ENCODE measurements around the gene RIF1.
A peak's percentile ranks its signal among the peaks of the same experiment; 100 is the strongest.
"Not testable (repeated sequence)": the region's sequence is repeated elsewhere in the genome, so short reads cannot be mapped to it uniquely, and the experiment has no call there.

The RIF1 gene

DNA sequence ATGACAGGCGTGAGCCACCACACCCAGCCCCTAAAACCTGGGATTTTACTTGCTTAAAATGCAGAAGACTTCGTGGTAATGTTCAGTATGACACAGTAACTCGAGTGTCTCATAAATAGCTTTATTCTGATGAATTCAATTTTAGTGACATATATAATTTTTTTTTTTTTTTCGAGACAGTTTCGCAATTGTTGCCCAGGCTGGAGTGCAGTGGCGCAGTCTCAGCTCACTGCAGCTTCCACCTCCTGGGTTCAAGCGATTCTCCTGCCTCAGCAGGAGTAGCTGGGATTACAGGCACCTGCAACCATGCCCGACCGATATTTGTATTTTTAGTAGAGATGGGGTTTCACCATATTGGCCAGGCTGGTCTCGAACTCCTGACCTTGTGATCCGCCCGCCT, 12.0 kb downstream of the RIF1 start:
- DNase-seq (ENCODE audit: extremely low read depth in 1 of 2, low read depth in 1 of 2): not testable (repeated sequence)

GRCh38 chr2:151422917-151423439, 13.3 kb downstream of the RIF1 start:
- no peak for DNase-seq (ENCODE audit: extremely low read depth in 1 of 2, low read depth in 1 of 2)

DNA sequence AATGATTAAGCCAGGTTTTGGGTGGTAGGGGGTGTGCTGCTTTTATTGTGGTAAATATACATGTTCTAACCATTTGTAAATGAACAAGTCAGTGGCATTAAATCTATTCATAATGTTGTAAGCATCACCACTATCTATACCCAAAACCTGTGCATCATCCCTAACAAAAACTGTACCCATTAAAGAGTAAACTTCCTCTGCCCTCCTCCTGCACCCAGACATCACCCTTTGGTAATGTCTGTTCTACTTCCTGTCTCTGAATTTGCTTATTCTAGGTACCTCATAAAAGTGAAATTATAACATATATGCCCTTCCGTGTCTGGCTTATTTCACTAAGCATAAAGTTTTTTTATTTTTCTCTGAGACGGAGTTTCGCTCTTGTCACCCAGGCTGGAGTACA, 14.1 kb downstream of the RIF1 start:
- no peak for DNase-seq (ENCODE audit: extremely low read depth in 1 of 2, low read depth in 1 of 2)

GRCh38 chr2:151437630-151438029, 27.9 kb downstream of the RIF1 start:
- no peak for DNase-seq (ENCODE audit: extremely low read depth in 1 of 2, low read depth in 1 of 2)

GRCh38 chr2:151438506-151438905, 28.8 kb downstream of the RIF1 start:
- DNase-seq (ENCODE audit: extremely low read depth in 1 of 2, low read depth in 1 of 2): no peak

DNA sequence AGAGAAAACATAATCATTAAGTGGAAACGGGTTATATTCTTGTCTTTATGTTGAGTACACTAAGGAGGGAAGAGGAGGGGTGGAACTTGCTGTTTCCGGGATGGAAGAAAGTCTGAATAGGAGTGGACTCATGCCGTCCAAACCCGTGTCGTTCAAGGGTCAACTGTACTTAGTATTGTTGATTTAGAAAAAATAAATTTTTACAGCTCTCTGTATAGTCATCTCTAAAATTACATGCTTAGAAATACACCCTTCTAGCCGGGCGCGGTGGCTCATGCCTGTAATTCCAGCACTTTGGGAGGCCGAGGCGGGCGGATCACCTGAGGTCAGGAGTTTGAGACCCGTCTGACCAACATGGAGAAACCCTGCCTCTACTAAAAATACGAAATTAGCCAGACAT, 29.4 kb downstream of the RIF1 start:
- DNase-seq (ENCODE audit: extremely low read depth in 1 of 2, low read depth in 1 of 2): no peak

GRCh38 chr2:151459358-151459757, 49.7 kb downstream of the RIF1 start:
- DNase-seq (ENCODE audit: extremely low read depth in 1 of 2, low read depth in 1 of 2): no peak

DNA sequence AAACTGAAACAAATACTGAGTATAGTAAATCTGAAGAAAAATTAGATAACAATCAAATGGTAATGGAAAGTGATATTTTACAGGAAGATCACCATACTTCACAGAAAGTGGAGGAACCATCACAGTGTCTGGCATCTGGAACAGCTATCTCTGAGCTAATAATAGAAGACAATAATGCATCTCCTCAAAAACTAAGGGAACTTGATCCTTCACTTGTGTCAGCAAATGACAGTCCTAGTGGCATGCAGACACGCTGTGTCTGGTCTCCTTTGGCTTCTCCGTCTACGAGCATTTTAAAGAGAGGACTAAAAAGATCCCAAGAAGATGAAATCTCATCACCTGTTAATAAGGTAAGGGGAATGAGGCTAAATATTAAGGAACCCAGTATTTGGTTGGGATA, 56.1 kb downstream of the RIF1 start:
- no peak for DNase-seq (ENCODE audit: extremely low read depth in 1 of 2, low read depth in 1 of 2)

DNA sequence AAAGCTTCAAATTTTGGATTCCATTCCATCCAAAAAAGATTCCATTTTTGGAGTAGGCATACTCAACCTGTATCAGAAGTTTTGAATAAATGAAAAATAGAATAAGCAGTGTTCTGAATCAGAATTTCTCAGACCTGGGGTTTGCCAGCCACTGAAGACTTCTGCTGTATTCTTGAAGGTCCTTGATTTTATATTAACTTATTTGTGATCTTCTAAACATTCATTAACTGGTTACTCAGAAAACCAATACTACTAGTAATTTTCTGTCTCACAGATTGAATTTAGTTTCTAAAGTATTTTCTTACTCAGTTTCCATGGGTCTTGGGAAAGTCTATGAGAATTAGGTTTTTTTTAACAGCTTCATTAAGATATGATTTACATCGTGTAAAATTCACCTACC, 60.9 kb downstream of the RIF1 start:
- DNase-seq (ENCODE audit: extremely low read depth in 1 of 2, low read depth in 1 of 2): no peak

- DNase-seq (ENCODE audit: extremely low read depth in 1 of 2, low read depth in 1 of 2): no peak
These were observed 63.3 kb downstream of the RIF1 start for GRCh38 chr2:151472966-151473365.

DNA sequence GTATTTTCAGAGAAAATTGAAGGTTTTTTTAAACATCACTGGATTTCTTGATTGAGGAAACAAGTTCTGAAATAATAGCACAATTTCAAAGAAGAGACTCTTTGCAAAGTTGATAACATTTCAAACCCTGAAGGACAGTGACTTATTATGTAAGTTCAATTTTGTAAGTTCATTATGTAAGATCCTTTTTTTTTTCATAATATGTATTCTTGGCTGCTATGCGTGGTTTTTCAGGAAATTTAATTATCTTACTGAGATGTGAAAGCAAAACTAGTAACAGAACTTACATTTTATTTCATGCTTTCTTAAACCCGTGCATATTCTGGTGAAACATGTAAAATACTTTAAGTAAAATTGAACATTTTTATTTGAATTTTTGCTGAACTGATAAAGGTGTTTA, 65.4 kb downstream of the RIF1 start:
- DNase-seq (ENCODE audit: extremely low read depth in 1 of 2, low read depth in 1 of 2): no peak

- DNase-seq (ENCODE audit: extremely low read depth in 1 of 2, low read depth in 1 of 2): no peak
These were observed 66.6 kb downstream of the RIF1 start for GRCh38 chr2:151476287-151476686.

- DNase-seq (ENCODE audit: extremely low read depth in 1 of 2, low read depth in 1 of 2): no peak
These were observed 68.3 kb downstream of the RIF1 start for GRCh38 chr2:151478011-151478410.

DNA sequence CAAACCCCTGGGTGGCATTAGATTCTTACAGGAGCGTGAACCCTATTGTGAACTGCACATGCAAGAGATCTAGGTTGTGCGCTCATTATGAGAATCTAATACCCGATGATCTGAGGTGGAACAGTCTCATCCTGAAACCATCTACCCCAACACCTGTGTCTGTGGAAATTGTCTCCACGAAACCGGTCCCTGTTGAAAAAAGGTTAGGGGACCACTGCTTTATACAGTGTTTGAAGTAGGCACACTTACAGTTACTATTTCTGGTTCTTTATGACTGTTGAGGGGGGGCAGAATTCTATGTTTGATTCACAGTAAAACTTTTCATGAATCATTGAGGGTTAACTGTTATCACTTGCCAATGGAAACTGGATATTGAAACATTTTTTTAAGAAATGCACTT, 72.0 kb downstream of the RIF1 start:
- peak in 1 of 2 donors; percentile 32 for DNase-seq (ENCODE audit: extremely low read depth in 1 of 2, low read depth in 1 of 2)

DNA sequence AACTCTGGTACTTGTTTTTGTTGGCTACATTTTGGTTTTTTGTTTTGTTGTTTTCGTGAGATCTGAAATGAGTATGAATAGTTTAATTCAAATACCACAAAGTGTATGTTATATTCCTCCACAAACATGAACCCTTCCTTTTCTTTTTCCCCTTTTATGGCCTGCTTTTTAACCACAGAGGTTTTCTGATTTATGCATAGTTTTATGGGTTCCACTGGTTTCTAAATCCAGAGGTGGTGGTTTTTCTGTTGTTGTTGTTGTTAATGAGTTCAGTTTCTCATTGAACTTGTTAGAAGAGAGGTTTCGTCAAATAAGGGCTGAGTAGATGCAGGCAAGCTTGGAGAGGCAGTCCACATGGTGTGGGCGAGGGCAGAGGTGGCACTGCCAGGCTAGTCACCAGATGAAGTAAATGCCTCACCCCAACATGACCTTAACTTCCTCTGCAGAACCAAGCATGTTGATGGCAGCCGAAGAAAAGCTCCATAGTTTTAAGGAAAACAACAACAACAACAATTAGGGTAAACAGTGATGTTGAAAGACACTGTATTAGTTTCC, 72.5 kb downstream of the RIF1 start:
- no peak for DNase-seq (ENCODE audit: extremely low read depth in 1 of 2, low read depth in 1 of 2)

- DNase-seq (ENCODE audit: extremely low read depth in 1 of 2, low read depth in 1 of 2): no peak
These were observed 73.8 kb downstream of the RIF1 start for GRCh38 chr2:151483546-151483945.

DNA sequence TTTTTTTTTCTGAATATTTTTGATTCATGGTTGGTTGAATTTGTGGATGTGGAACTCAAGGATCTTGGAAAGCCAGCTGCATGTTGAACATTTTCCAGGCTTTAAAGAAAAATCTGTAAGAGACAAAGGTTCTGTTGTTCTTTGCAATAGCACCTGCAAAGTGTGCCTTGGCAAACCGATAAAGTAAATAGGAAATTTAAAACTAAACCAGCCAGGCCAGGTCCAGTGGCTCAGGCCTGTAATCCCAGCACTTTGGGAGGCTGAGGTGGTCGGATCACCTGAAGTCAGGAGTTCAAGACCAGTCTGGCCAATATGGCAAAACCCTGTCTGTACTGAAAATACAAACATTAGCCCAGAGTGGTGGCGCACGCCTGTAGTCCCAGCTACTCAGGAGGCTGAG, 74.4 kb downstream of the RIF1 start:
- no peak for DNase-seq (ENCODE audit: extremely low read depth in 1 of 2, low read depth in 1 of 2)

GRCh38 chr2:151486053-151486452, 76.4 kb downstream of the RIF1 start:
- DNase-seq (ENCODE audit: extremely low read depth in 1 of 2, low read depth in 1 of 2): no peak

DNA sequence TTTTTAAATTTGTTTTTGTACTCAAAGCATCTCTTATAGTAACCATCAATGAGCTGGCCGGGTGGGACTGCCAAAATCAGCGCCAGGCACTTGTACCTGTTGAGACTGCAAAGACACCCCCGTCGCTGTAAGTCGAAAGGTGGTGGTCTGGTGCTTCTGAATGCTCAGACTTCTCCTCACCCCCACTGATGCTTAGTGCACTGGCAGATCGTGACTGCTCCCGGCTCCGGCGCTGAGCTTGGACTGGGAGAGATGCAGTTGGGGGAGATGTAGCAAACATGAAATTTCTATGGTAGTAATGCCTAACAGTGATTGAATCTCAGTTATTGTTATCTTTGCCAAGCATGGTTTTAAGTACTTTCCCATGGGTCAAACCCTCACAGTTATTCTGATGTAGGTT, 80.6 kb downstream of the RIF1 start:
- no peak for DNase-seq (ENCODE audit: extremely low read depth in 1 of 2, low read depth in 1 of 2)

- DNase-seq (ENCODE audit: extremely low read depth in 1 of 2, low read depth in 1 of 2): no peak
These were observed 81.8 kb downstream of the RIF1 start for GRCh38 chr2:151491496-151491895.

DNA sequence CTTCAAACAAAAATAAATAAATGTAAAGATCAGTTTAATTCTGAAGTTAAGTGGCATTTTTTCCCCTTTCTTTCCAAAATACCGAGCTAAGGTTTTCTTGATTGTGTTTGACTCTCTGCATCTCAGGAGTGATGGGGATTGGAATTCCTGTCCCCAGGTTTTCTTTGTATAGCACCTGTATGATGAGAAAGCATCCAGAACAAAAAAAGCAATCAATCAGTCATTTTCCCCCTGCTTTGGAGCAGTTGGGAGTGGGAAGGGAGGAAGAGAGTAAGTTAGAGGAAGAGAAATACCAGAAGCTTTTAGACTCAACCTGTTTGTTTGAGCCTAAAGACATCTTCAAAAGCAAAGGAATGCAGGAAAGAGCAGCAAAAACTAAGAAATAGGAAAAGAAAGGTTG, 88.5 kb downstream of the RIF1 start:
- no peak for DNase-seq (ENCODE audit: extremely low read depth in 1 of 2, low read depth in 1 of 2)

DNA sequence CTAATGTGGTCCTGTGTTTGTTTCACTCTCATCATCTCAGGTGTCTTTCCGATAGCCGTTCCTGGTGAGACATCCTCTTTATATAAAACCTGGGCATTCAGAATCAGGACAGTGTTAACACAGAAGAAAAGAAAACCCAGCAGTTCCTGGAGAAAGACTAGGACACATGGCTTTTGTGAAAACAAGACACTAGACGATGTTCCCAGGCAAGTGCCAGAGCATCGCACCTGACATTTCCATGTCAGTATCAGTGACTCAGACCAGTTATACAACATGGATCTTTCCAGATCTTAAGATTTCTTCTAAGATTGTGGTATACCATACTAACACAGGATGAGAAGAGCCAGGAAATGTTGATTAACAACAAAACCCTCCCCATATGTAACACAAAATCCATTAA, 96.5 kb downstream of the RIF1 start:
- DNase-seq (ENCODE audit: extremely low read depth in 1 of 2, low read depth in 1 of 2): no peak

DNA sequence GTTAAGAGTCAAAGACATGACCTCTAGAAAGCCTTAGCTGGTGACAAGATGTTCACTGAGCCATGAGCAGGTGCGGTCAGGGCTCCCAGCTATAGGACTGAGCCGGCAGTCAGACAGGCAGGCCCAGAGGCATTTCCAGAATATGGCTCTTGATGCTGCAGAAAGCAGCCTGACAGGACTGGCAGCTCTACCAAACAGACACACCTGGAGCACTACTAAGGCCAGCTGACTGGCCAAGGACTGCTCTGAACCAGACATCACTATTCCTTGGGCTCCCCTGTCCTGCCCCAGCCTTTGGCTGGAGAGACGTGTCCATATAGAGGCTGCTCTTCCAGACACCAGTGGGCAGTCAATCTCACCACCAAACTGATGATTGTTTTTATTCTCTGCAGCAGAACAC, 98.8 kb downstream of the RIF1 start:
- DNase-seq (ENCODE audit: extremely low read depth in 1 of 2, low read depth in 1 of 2): no peak
